Activated CD8-positive, alpha-beta T cell treated with anti-CD3 and anti-CD28 coated beads for 36 hours (primary cell): Measurements from ENCODE around the gene RMI2. TPM values are rescaled to one million over a fixed set of nuclear protein-coding genes. Genes with fewer than 3 reads are reported as not detected.

Experiments used
- ATAC-seq: fragments of 200-7000 bp; cut with Tn5 transposase; one replicate; pipeline ENCODE4 v1.10.0; 2021; ENCODE audit warnings: mild to moderate bottlenecking, moderate library complexity
- CTCF ChIA-PET: fragments of 350-600 bp; sonication (Branson Sonifier 250); formaldehyde crosslinking; loops from one replicate; lab custom pipeline; 2021; ENCODE audit warnings: antibody characterized with exemption; lab: Charles Lee
- POLR2A ChIA-PET: fragments of 350-600 bp; sonication (Branson Sonifier 250); formaldehyde crosslinking; loops from one replicate; lab custom pipeline; 2021; ENCODE audit warnings: antibody characterized with exemption; lab: Charles Lee
- DNase-seq: peaks from one replicate; pipeline ENCODE4 v3.0.0-alpha.2; 2020
- H3K27ac Mint-ChIP-seq: one replicate; pipeline ENCODE4 v1.8.0; 2021; ENCODE audit warnings: mild to moderate bottlenecking, mixed read lengths
- H3K27me3 Mint-ChIP-seq: one replicate; pipeline ENCODE4 v1.8.0; 2021; ENCODE audit warnings: mixed read lengths
- H3K36me3 Mint-ChIP-seq: one replicate; pipeline ENCODE4 v1.8.0; 2021; ENCODE audit warnings: low read depth, mixed read lengths
- H3K4me1 Mint-ChIP-seq: one replicate; pipeline ENCODE4 v1.8.0; 2021; ENCODE audit warnings: low read depth, mixed read lengths
- H3K4me3 Mint-ChIP-seq: one replicate; pipeline ENCODE4 v1.8.0; 2021; ENCODE audit warnings: mild to moderate bottlenecking, moderate library complexity, mixed read lengths
- H3K9me3 Mint-ChIP-seq: one replicate; pipeline ENCODE4 v1.8.0; 2021; ENCODE audit warnings: mixed read lengths
- CTCF ChIP-seq: fragments of 200-600 bp; IDR thresholded peaks from one replicate; pipeline ENCODE4 v1.8.0; 2022; ENCODE audit warnings: antibody characterized with exemption, mild to moderate bottlenecking
- intact Hi-C: fragments of 100-400 bp; cut with micrococcal nuclease; formaldehyde crosslinking; loops from one replicate; pipeline ENCODE4 v1.10.0; 2022
- total RNA-seq, 2 experiments: library from RNA; stranded (reverse); gene quantifications; one replicate each; pipeline ENCODE4 v1.2.3, GENCODE V29; 2021

RMI2 gene
- total RNA-seq, 2 experiments from 2014 or later = 53.1 to 57.7 TPM

DNA sequence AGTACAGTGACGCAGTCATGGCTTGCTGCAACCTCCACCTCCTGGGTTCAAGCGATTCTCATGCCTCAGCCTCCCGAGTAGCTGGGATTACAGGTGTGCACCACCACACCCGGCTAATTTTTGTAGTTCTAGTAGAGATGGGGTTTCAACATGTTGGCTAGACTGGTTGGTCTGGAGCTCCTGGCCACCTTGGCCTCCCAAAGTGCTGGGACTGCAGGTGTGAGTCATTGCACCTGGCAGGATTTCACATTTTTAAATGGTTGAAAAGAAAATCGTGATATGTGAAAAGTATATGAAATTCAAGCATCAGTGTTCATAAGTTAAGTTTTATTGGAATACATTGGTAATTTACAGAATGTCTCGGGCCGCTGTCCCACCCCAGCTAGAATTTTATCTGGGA, 2.6 kb downstream of the RMI2 start:
- DNase-seq (no peak), ATAC-seq (no peak)
- no peak for TF ChIP-seq CTCF
- no peak overlapping the region for H3K4me3 Mint-ChIP-seq
- peaks cover 35% of the 10 kb centered on the region for H3K36me3 Mint-ChIP-seq
- POLR2A ChIA-PET = interaction anchor here (0.6 to 3.9 kb wide), 5 partner anchors 11 to 101 kb away, joined by 3 to 21 read pairs (median 3); partner anchors contain the start of gene SOCS1
- H3K9me3 Mint-ChIP-seq = no peaks in the 10 kb centered on the region
- CTCF ChIA-PET = no interaction called here
- H3K4me1 Mint-ChIP-seq = peaks cover 43% of the 10 kb centered on the region
- intact Hi-C loops = no loop called here
- H3K27me3 Mint-ChIP-seq = no peaks in the 10 kb centered on the region
- no peak overlapping the region for H3K27ac Mint-ChIP-seq

GRCh38 chr16:11348737-11349598, 3.7 kb downstream of the RMI2 start:
- DNase-seq (no peak), ATAC-seq (no peak)
- POLR2A ChIA-PET = interaction anchor here (0.5 to 2.3 kb wide), 4 partner anchors 12 to 103 kb away, joined by 3 to 6 read pairs (median 4); no protein-coding TSS in a partner anchor
- Mint-ChIP-seq H3K9me3 (peaks cover 3% of the 10 kb centered on the region), H3K4me3 (no peak overlapping the region), H3K27ac (no peak overlapping the region), H3K27me3 (no peaks in the 10 kb centered on the region), H3K36me3 (peaks cover 47% of the 10 kb centered on the region), H3K4me1 (peaks cover 54% of the 10 kb centered on the region)
- CTCF ChIA-PET = no interaction called here
- TF ChIP-seq CTCF = no peak
- intact Hi-C loops = no loop called here

DNA sequence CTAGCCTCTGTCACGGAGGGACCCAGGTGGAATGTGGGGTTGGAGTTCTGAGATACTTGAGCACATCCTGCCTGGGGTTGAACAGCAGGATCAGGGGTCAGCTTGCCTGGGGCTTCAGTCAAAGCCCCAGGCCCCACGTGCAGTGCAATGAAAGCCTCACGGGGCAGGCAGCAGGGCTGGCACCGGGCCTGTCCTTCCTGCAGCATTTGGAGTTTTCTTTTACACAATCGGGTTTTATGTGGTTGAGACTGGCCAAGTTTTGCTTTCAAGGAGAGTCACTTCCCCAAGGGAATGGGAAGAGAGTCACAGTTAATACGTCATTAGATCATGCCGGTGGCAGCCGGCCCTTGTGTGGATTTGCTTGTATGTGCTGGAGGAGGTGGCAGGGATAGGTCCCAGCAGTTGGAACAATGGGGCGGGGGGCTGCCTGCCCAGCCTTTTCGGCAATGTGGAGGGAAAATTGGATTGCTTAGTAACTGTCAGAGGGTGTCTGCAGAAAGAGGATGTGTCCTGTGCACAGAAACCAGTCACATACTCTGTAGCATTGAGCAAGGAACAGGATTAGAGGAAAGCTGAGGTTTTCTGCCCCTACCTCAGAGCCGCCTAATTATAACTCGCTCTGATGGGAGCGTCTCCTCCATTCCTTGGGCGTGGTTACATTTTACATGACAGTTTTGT, 4.5 kb downstream of the RMI2 start:
- no peak for TF ChIP-seq CTCF
- no peaks in the 10 kb centered on the region for H3K27me3 Mint-ChIP-seq
- no peak overlapping the region for H3K27ac Mint-ChIP-seq
- H3K4me1 Mint-ChIP-seq = peaks cover 60% of the 10 kb centered on the region
- peaks cover 3% of the 10 kb centered on the region for H3K9me3 Mint-ChIP-seq
- intact Hi-C loops = loop anchor here (5.0 kb wide), 1 partner anchor 37 kb away; no protein-coding TSS in a partner anchor
- ATAC-seq (no peak), DNase-seq (no peak)
- CTCF ChIA-PET = no interaction called here
- H3K36me3 Mint-ChIP-seq = peaks cover 47% of the 10 kb centered on the region
- H3K4me3 Mint-ChIP-seq = no peak overlapping the region
- POLR2A ChIA-PET = interaction anchor here (0.5 to 2.3 kb wide), 4 partner anchors 11 to 103 kb away, joined by 3 to 6 read pairs (median 4); no protein-coding TSS in a partner anchor

DNA sequence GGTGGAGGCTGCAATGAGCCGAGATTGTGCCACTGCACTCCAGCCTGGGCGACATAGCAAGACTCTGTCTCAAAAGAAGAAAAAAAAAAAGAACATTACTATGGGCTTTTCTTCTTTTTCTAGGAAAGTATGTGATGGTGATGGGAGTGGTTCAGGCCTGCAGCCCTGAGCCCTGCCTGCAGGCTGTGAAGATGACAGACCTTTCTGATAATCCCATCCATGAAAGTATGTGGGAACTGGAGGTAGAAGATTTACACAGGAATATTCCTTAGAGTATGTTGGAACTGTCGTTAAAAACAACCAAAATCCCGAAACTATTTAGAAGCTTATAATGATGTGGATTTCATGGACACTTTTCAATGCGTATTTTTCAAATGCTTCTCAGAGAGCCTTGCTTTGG, 5.3 kb downstream of the RMI2 start:
- Mint-ChIP-seq H3K4me3 (no peak overlapping the region), H3K9me3 (peaks cover 3% of the 10 kb centered on the region), H3K27ac (no peak overlapping the region), H3K27me3 (no peaks in the 10 kb centered on the region), H3K36me3 (peaks cover 47% of the 10 kb centered on the region), H3K4me1 (peaks cover 65% of the 10 kb centered on the region)
- no peak for ATAC-seq
- DNase-seq = no peak
- intact Hi-C loops = loop anchor here (5.0 kb wide), 1 partner anchor 38 kb away; no protein-coding TSS in a partner anchor
- TF ChIP-seq CTCF = no peak
- ChIA-PET CTCF (interaction anchor here (2.2 kb wide), 1 partner anchor 387 kb away, joined by 7 read pairs; no protein-coding TSS in a partner anchor), POLR2A (interaction anchor here (0.6 to 2.3 kb wide), 2 partner anchors 66 to 98 kb away, joined by 3 to 6 read pairs; no protein-coding TSS in a partner anchor)
